ENCODE measurements around the gene ZFPM1.

DNA sequence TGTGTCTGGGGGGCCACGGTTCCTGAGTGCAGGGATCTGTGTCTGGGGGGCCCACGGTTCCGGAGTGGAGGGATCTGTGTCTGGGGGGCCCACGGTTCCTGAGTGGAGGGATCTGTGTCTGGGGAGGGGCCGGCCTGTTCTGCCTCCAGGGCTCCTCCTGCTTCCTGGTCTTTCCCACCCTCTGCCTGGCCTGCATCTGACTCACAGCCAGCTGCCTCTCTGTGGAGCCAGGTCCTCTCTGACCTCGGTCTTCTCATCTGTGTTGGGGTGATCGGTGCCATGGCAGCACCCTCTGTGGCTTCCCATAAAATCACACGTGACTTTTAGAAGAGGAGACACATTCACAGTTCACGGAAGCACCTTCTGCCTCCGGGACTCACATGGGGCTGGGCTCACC lies 50.3 kb downstream of the ZFPM1 start:
- TF ChIP-seq, protein P1, sequence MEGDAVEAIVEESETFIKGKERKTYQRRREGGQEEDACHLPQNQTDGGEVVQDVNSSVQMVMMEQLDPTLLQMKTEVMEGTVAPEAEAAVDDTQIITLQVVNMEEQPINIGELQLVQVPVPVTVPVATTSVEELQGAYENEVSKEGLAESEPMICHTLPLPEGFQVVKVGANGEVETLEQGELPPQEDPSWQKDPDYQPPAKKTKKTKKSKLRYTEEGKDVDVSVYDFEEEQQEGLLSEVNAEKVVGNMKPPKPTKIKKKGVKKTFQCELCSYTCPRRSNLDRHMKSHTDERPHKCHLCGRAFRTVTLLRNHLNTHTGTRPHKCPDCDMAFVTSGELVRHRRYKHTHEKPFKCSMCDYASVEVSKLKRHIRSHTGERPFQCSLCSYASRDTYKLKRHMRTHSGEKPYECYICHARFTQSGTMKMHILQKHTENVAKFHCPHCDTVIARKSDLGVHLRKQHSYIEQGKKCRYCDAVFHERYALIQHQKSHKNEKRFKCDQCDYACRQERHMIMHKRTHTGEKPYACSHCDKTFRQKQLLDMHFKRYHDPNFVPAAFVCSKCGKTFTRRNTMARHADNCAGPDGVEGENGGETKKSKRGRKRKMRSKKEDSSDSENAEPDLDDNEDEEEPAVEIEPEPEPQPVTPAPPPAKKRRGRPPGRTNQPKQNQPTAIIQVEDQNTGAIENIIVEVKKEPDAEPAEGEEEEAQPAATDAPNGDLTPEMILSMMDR (conservative IDR thresholded peaks at IDR 0.05) = no peak
- no peak for TF ChIP-seq ZFX (IDR thresholded peaks at IDR 0.05)
